Endothelial cell of umbilical vein (primary cell): Measurements from ENCODE around the gene DNAH1. TPM values are rescaled to one million over a fixed set of nuclear protein-coding genes. Genes with fewer than 3 reads are reported as not detected.

Source experiments
- BruUV-seq: library from RNA; stranded (reverse); fragments of 400-500 nt; replicated peaks from 2 replicates; lab custom pipeline; 2021; lab: Mats Ljungman, UMichigan
- CTCF ChIA-PET: fragments of 300-600, 350-600 bp; sonication (Branson Sonifier 250); formaldehyde crosslinking; loops from one replicate; lab custom pipeline; 2021; ENCODE audit warnings: antibody characterized with exemption, inconsistent platforms; lab: Charles Lee
- POLR2A ChIA-PET: fragments of 300-600, 350-600 bp; sonication (Branson Sonifier 250); formaldehyde crosslinking; loops from one replicate; lab custom pipeline; 2021; ENCODE audit warnings: antibody characterized with exemption, inconsistent platforms; lab: Charles Lee
- DNase-seq: peaks from one replicate; pipeline ENCODE4 v3.0.0-alpha.2; 2011; ENCODE audit warnings: low read depth, low spot score
- FAIRE-seq: peaks from 2 replicates; lab custom pipeline; 2011; peaks lifted over from hg19 to GRCh38; lab: Jason Lieb, UNC
- H2AFZ ChIP-seq: 2 replicates; pipeline ENCODE4 v1.6.0; 2012; ENCODE audit warnings: low read depth, low read length, control low read depth, inconsistent platforms
- H3K27ac ChIP-seq: 2 replicates; pipeline ENCODE4 v1.5.1; 2011; ENCODE audit warnings: low read depth, mild to moderate bottlenecking, control low read depth, low read length, moderate library complexity; ENCODE audit not compliant: insufficient read depth
- H3K27me3 ChIP-seq, 2 experiments: 2 replicates each; pipeline versions ENCODE4 v1.6.0 to v1.6.1; 2011; ENCODE audit warnings: low read length in 2 of 2, mixed read lengths in 1 of 2; ENCODE audit not compliant: control insufficient read depth in 2 of 2, insufficient read depth in 2 of 2
- H3K36me3 ChIP-seq, 2 experiments: 2 replicates in 1 of 2; 3 replicates in 1 of 2; pipeline ENCODE4 v1.5.1; 2011; ENCODE audit warnings: low read length in 2 of 2, mild to moderate bottlenecking in 1 of 2, moderate library complexity in 1 of 2; ENCODE audit not compliant: control insufficient read depth in 2 of 2, insufficient read depth in 2 of 2; ENCODE audit errors: extremely low read depth in 1 of 2
- H3K4me1 ChIP-seq: 3 replicates; pipeline ENCODE4 v1.5.1; 2011; ENCODE audit warnings: mild to moderate bottlenecking, low read length; ENCODE audit not compliant: control insufficient read depth, insufficient read depth; ENCODE audit errors: extremely low read depth
- H3K4me2 ChIP-seq: 2 replicates; pipeline ENCODE4 v1.6.1; 2011; ENCODE audit warnings: low read length, control low read depth, mixed read lengths; ENCODE audit not compliant: insufficient read depth
- H3K4me3 ChIP-seq, 3 experiments: fragments of 200-600 bp in 1 of 3; sonication (generic), shearing (Covaris generic) in 1 of 3; replicated peaks in 1 of 3; 2 replicates each; pipeline ENCODE4 v1.5.1; 2011 to 2016; ENCODE audit warnings: control low read depth in 3 of 3, low read length in 3 of 3, mild to moderate bottlenecking in 2 of 3, inconsistent platforms in 1 of 3, low read depth in 1 of 3, moderate library complexity in 1 of 3; ENCODE audit not compliant: insufficient read depth in 1 of 3
- H3K79me2 ChIP-seq: 2 replicates; pipeline ENCODE4 v1.6.0; 2012; ENCODE audit warnings: low read length, inconsistent platforms; ENCODE audit not compliant: control insufficient read depth, insufficient read depth
- H3K9ac ChIP-seq: replicated peaks from 2 replicates; pipeline ENCODE3; 2011; ENCODE audit warnings: low read length, control low read depth; ENCODE audit not compliant: insufficient read depth; ENCODE audit errors: extremely low read depth
- H3K9me1 ChIP-seq: replicated peaks from 3 replicates; pipeline ENCODE4 v1.6.0; 2011; ENCODE audit warnings: mild to moderate bottlenecking, low read length; ENCODE audit not compliant: control insufficient read depth, insufficient read depth; ENCODE audit errors: extremely low read depth
- H3K9me3 ChIP-seq: replicated peaks from 2 replicates; pipeline ENCODE4 v1.5.1; 2012; ENCODE audit warnings: low read length, inconsistent platforms; ENCODE audit not compliant: control insufficient read depth, insufficient read depth
- H4K20me1 ChIP-seq: replicated peaks from 2 replicates; pipeline ENCODE3; 2011; ENCODE audit warnings: mild to moderate bottlenecking, low read length; ENCODE audit not compliant: control insufficient read depth, insufficient read depth; ENCODE audit errors: extremely low read depth
- EZH2 ChIP-seq: IDR thresholded peaks from 2 replicates; pipeline ENCODE4 v1.6.1; 2012; ENCODE audit warnings: borderline replicate concordance, low read depth, mild to moderate bottlenecking, moderate library complexity, low read length, inconsistent platforms; ENCODE audit not compliant: severe bottlenecking
- FOS ChIP-seq: IDR thresholded peaks from 2 replicates; pipeline ENCODE4 v1.6.1; 2011; ENCODE audit warnings: mild to moderate bottlenecking, low read length, moderate library complexity, borderline replicate concordance; ENCODE audit not compliant: insufficient read depth
- GATA2 ChIP-seq: IDR thresholded peaks from 2 replicates; pipeline ENCODE4 v1.7.0; 2011; ENCODE audit warnings: low read depth, mild to moderate bottlenecking, moderate library complexity, mixed read lengths, low read length; ENCODE audit not compliant: insufficient read length, insufficient read depth
- JUN ChIP-seq: IDR thresholded peaks from 2 replicates; pipeline ENCODE4 v1.6.1; 2011; ENCODE audit warnings: borderline replicate concordance, low read depth; ENCODE audit not compliant: insufficient read length, insufficient read depth
- MYC ChIP-seq: IDR thresholded peaks from one replicate; pipeline ENCODE4 v1.6.1; 2011; ENCODE audit warnings: mild to moderate bottlenecking, low read depth, low read length
- POLR2A ChIP-seq: IDR thresholded peaks from 2 replicates; pipeline ENCODE4 v1.6.1; 2012; ENCODE audit warnings: low read depth, mild to moderate bottlenecking, control low read depth, low read length
- POLR2AphosphoS5 ChIP-seq: IDR thresholded peaks from 2 replicates; pipeline ENCODE4 v1.6.1; 2012; ENCODE audit warnings: low read depth, mild to moderate bottlenecking, control low read depth, low read length, moderate library complexity; ENCODE audit not compliant: insufficient read depth
- dilution Hi-C: fragments of 300-500 bp; cut with MboI; formaldehyde crosslinking; loops from one replicate; pipeline ENCODE4 v1.15.0; 2019; ENCODE audit warnings: low sequenced_read_pairs; ENCODE audit not compliant: extremely low pct_ligation_motif_present
- intact Hi-C: fragments of 100-400 bp; cut with micrococcal nuclease; formaldehyde crosslinking; loops from one replicate; pipeline ENCODE4 v1.10.0; 2022
- polyA plus RNA-seq, 4 experiments: library from polyadenylated mRNA; depleted of rRNA in 3 of 4; stranded (reverse) in 3 of 4; unstranded in 1 of 4; fragments of >200 nt; gene quantifications; 2 replicates each; pipeline versions ENCODE4 v1.2.1 to v1.2.3, GENCODE V29; 2011 to 2012; ENCODE audit warnings: missing spikeins in 1 of 4
- total RNA-seq: library from RNA; stranded (reverse); gene quantifications from 2 replicates; pipeline ENCODE4 v1.2.3, GENCODE V29; 2021
- TF ChIP-seq, protein P1 (sequence below), 2 donors: IDR thresholded peaks; 1 replicate in 1 of 2; 2 replicates in 1 of 2; pipeline ENCODE4 v1.5.1; 2011; ENCODE audit warnings: low read length in 2 of 2, mild to moderate bottlenecking in 2 of 2, moderate library complexity in 2 of 2, control low read depth in 1 of 2, inconsistent platforms in 1 of 2, low read depth in 1 of 2; ENCODE audit not compliant: insufficient read depth in 1 of 2; ENCODE audit errors: extremely low read depth in 1 of 2
- TF ChIP-seq, protein P2 (sequence below): IDR thresholded peaks from 2 replicates; pipeline ENCODE4 v1.6.1; 2011; ENCODE audit not compliant: insufficient read depth, insufficient read length

DNAH1 gene
- total and polyA plus RNA-seq, 2 donors (not counting 3 experiments of a cell fraction or from before 2014, with no cell fraction given), result 5.8 to 6.0 TPM

DNA sequence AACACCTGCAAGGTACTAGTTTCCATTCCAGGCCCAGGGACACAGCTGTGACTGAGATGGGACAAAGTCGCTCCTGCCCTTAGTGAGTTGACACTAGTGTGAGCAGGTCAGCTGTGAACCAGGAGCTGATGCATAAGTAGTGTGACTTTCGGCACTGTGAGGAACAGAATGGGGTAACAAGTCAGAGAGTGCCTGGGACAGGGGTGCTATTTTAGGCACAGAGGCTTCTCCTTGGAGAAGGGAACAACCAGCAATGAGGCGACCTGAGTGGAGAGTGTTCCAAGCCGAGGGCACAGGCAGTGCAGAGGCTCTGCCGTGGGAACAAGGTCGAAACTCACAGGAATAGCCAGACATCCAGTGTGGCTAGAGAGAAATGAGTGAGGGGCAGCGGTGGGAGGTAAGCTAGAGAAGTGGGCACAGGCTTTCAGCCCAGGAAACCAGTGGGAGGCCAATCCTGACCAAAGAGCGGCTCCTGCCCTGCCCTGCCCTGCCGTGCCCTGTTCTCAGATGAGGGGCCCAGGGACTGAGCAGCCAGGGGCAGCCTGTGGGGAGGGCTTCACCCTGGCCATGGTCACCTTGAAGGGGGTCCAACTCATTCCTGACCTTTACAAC is 14.2 kb downstream of the DNAH1 start:
- intact Hi-C loops, result no loop called here
- POLR2A ChIA-PET, result interaction anchor here (0.7 kb wide), 1 partner anchor 41 kb away, joined by 6 read pairs; no protein-coding TSS in a partner anchor
- no peak for FAIRE-seq

More for the DNA sequence above, 14.2 kb downstream of the DNAH1 start:
- H3K79me2 ChIP-seq, result no peaks in the 10 kb centered on the region
- H3K9ac ChIP-seq, result no peak overlapping the region
- no peak overlapping the region for H3K27ac ChIP-seq
- H3K4me2 ChIP-seq, result no peak overlapping the region
- no peak for DNase-seq
- TF ChIP-seq EZH2 (no peak), POLR2AphosphoS5 (no peak), FOS (no peak), GATA2 (no peak), POLR2A (no peak), JUN (no peak), MYC (no peak)
- TF ChIP-seq, protein P1, sequence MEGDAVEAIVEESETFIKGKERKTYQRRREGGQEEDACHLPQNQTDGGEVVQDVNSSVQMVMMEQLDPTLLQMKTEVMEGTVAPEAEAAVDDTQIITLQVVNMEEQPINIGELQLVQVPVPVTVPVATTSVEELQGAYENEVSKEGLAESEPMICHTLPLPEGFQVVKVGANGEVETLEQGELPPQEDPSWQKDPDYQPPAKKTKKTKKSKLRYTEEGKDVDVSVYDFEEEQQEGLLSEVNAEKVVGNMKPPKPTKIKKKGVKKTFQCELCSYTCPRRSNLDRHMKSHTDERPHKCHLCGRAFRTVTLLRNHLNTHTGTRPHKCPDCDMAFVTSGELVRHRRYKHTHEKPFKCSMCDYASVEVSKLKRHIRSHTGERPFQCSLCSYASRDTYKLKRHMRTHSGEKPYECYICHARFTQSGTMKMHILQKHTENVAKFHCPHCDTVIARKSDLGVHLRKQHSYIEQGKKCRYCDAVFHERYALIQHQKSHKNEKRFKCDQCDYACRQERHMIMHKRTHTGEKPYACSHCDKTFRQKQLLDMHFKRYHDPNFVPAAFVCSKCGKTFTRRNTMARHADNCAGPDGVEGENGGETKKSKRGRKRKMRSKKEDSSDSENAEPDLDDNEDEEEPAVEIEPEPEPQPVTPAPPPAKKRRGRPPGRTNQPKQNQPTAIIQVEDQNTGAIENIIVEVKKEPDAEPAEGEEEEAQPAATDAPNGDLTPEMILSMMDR (IDR thresholded peaks at IDR 0.05; ENCODE audit: extremely low read depth in 1 of 2, insufficient read depth in 1 of 2, low read depth in 1 of 2, low read length in 2 of 2), result no peak
- TF ChIP-seq, protein P2, sequence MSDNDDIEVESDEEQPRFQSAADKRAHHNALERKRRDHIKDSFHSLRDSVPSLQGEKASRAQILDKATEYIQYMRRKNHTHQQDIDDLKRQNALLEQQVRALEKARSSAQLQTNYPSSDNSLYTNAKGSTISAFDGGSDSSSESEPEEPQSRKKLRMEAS, result no peak
- H2AFZ ChIP-seq, result no peak overlapping the region
- CTCF ChIA-PET, result interaction anchor here (1.2 to 2.2 kb wide), 3 partner anchors 8 to 110 kb away, joined by 3 to 18 read pairs (median 3); no protein-coding TSS in a partner anchor
- no peaks in the 10 kb centered on the region for H3K4me1 ChIP-seq
- no peaks in the 10 kb centered on the region for H3K9me1 ChIP-seq
- no TSS peak for BruUV-seq
- no peaks in the 10 kb centered on the region for H3K27me3 ChIP-seq
- H3K36me3 ChIP-seq, result no peaks in the 10 kb centered on the region
- dilution Hi-C loops, result no loop called here
- H3K4me3 ChIP-seq, result no peak overlapping the region
- no peaks in the 10 kb centered on the region for H4K20me1 ChIP-seq
- H3K9me3 ChIP-seq, result no peaks in the 10 kb centered on the region
